Stomach smooth muscle (tissue), 2 donors: ENCODE data around the gene S100A14.
"Not testable (repeated sequence)": the region's sequence is repeated elsewhere in the genome, so short reads cannot be mapped to it uniquely, and the experiment has no call there.

Experiments
- H3K27ac ChIP-seq: one replicate; pipeline ENCODE4 v1.7.0; 2013; ENCODE audit warnings: mild to moderate bottlenecking, low read length, inconsistent platforms
- H3K27me3 ChIP-seq, 2 donors: one replicate each; pipeline ENCODE4 v1.7.0; 2013; ENCODE audit warnings: low read length in 2 of 2; ENCODE audit not compliant: insufficient read depth in 2 of 2, control insufficient read depth in 1 of 2
- H3K36me3 ChIP-seq, 2 donors: one replicate each; pipeline ENCODE4 v1.7.0; 2013; ENCODE audit warnings: low read length in 2 of 2; ENCODE audit not compliant: control insufficient read depth in 2 of 2, insufficient read depth in 2 of 2
- H3K4me1 ChIP-seq: one replicate; pipeline ENCODE4 v1.7.0; 2013; ENCODE audit warnings: low read length; ENCODE audit not compliant: control insufficient read depth, insufficient read depth
- H3K4me3 ChIP-seq, 2 donors: one replicate each; pipeline ENCODE4 v1.7.0; 2013; ENCODE audit warnings: low read length in 2 of 2
- H3K9ac ChIP-seq, 2 donors: one replicate each; pipeline ENCODE4 v1.7.0; 2013; ENCODE audit warnings: low read length in 2 of 2, mild to moderate bottlenecking in 1 of 2
- H3K9me3 ChIP-seq, 2 donors: one replicate each; pipeline ENCODE4 v1.7.0; 2013; ENCODE audit warnings: low read length in 2 of 2; ENCODE audit not compliant: control insufficient read depth in 2 of 2
- donor health status: healthy.
- donor health status: Pancreatic carcinoma.

The S100A14 gene

DNA sequence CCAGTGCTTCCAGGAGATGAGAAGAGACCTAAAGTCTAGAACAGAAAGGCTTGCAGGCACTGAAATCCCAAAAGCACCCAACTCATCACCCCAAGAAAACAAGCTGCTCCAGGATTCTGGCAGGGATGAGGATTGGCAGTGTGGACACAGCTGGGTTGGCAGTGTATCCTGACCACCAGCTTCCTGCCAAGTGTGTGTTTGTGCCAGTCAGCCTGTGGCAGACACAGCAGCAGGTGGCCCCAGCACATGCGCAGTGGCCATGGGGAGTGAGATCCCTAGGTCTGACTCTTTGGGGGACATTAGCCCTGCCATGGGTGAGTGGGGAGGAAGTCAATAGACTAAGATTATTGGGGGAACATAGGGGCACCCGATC, 33.7 kb upstream of the S100A14 start:
- H3K4me3 ChIP-seq, result no peak overlapping the region

DNA sequence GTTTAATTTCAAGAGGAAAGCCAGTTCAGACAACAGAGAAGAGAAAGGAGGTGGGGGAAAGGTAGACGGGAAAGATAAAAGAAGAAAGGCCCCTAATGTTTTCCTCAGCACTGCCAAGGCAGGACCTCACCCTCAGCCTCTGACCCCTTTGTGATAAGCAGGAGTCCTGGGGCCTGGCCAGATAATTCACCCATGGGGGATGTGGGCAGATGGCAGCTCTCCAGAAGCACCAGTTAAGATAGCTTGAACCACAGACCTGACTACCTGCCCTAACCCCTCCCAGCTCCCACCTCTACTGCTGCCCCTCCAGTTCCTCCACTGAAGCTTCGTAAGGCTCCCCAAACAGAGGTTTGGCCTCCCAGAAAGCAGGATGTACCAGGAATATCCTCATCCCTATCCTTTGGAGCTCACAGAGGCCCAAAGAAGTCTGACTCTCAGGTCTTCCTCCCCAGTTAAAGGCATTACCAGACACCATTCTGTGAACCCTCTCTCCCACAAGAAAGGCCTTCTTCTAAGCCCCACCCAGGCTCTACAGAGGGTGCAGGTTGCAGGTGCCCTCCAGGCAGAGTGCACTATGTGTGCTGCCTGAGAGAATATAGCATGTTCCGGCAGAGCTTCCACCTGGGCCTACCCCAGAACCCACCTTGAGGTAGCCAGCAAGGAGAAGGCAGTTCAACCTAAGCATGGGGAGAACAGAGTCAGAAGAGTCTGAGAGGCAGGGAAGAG, 33.2 kb upstream of the S100A14 start:
- Histone ChIP-seq H3K4me3 (no peak overlapping the region), H3K4me1 (peaks cover 13% of the 10 kb centered on the region), H3K36me3 (peaks cover 12% of the 10 kb centered on the region in 2 donors), H3K27me3 (no peaks in the 10 kb centered on the region), H3K9me3 (no peaks in the 10 kb centered on the region), H3K9ac (peak overlapping the region in 1 of 2 donors; percentile 4), H3K27ac (no peak overlapping the region)

More for the DNA sequence above, 33.7 kb upstream of the S100A14 start:
- peaks cover 13% of the 10 kb centered on the region for H3K4me1 ChIP-seq
- H3K27ac ChIP-seq, result no peak overlapping the region
- no peaks in the 10 kb centered on the region for H3K9me3 ChIP-seq
- peaks cover 10% of the 10 kb centered on the region in 2 donors for H3K36me3 ChIP-seq
- H3K27me3 ChIP-seq, result no peaks in the 10 kb centered on the region
- peak overlapping the region in 1 of 2 donors; percentile 4 for H3K9ac ChIP-seq

DNA sequence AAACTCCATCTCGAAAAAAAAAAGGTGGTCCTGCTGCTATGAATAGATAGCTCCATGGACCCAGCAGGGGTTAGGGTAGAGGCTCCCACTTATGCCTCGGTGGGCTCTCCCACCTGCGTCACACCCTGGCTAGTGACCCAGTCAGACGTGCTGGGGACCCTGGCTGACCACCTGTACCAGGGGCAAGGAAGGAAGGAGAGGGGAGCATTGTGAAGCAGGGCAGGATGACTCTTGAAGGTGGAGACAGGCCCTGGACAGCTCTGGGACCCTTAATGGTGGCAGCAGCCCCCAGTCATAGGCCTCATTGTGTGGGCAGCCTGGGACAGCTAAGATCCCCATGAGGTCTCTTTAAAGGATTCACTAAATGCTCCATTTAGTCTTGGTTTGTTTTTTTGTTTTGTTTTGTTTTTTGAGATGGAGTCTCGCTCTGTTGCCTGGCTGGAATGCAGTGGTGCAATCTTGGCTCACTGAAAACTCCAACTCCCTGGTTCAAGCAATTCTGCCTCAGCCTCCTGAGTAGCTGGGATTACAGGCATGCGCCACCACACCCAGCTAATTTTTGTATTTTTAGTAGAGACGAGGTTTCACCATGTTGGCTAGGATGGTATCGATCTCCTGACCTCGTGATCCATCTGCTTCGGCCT, 32.0 kb upstream of the S100A14 start:
- Histone ChIP-seq H3K9me3 (no peaks in the 10 kb centered on the region), H3K36me3 (peaks cover 16 to 20% of the 10 kb centered on the region in 2 donors), H3K4me3 (no peak overlapping the region), H3K27ac (no peak overlapping the region), H3K27me3 (no peaks in the 10 kb centered on the region), H3K4me1 (peaks cover 13% of the 10 kb centered on the region), H3K9ac (no peak overlapping the region)

DNA sequence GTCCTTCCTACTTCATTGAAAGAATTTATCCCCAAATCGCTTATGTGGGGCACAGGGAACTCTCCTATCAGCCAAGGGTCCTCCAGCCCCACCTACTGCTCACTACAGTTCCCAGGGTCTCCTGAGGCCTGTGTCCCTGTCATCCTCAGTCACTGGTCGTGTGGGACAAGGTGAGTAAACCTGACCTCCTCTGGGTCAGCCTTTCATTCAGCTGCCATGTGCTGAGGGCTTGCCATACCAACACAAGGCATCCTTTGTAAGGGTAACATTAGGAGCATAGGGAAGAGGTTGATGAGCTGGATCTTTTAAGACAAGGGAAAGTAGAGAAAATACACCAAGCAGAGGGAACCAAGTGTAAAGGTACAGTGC, 31.2 kb upstream of the S100A14 start:
- Histone ChIP-seq H3K4me3 (no peak overlapping the region), H3K9me3 (no peaks in the 10 kb centered on the region), H3K27me3 (no peaks in the 10 kb centered on the region), H3K4me1 (peaks cover 11% of the 10 kb centered on the region), H3K9ac (no peak overlapping the region), H3K36me3 (peaks cover 24 to 26% of the 10 kb centered on the region in 2 donors), H3K27ac (no peak overlapping the region)

DNA sequence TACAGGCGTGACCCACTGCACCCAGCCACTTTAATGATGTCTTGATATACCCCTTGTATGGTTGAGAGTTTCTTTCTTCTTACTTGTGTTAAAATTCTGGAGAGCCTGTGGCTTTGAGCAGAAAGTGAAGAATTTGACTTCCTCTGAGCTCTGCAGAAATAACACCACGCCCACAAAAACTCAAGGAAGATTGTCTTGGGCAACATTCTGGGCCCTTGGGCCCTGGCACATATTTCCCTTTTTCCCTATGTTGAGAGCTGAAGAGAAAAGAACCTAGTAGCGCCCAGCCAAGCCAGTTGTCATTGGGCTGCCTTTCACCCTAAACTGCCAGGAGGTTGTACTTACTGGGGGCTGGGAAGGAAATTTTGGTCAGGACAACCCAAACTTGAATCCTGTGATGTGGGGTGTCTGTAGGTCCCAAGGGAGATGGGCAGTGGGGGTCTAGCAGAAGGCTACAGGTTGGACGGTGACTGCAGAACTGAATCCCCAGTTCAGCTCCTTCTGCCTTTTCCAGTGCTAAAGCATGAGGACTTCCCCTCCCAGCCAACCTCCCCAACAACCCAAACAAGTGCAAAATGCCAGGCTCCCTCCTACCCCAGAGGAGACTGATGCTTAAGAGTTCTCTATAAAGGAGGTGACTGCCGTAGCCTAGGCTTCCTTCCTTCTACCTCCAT, 30.7 kb upstream of the S100A14 start:
- no peaks in the 10 kb centered on the region for H3K27me3 ChIP-seq
- no peak overlapping the region for H3K9ac ChIP-seq
- no peak overlapping the region for H3K27ac ChIP-seq
- H3K9me3 ChIP-seq, result no peaks in the 10 kb centered on the region
- H3K36me3 ChIP-seq, result peaks cover 29 to 31% of the 10 kb centered on the region in 2 donors
- no peak overlapping the region for H3K4me3 ChIP-seq
- peaks cover 11% of the 10 kb centered on the region for H3K4me1 ChIP-seq

DNA sequence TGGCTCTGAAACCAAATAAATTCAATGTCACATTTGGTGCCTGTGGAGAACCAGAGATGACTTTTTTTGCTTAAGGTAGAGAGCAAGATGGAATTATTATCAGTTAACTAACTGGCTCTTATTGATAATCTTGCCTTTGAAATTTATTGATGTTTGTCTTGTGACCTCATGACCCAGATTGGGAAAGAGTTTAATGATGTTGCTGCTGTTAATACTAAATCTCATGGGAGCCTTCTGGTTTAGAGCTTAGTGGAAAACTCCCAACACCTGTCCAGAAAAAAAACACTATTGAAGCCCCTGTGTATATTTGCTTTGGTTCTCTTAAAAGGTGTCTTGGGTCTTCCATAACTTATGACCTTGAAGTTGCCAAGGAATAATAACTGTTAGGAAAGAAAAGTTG, 27.7 kb upstream of the S100A14 start:
- Histone ChIP-seq H3K27me3 (no peaks in the 10 kb centered on the region), H3K9me3 (no peaks in the 10 kb centered on the region), H3K9ac (no peak overlapping the region), H3K36me3 (peaks cover 45 to 52% of the 10 kb centered on the region in 2 donors), H3K4me3 (no peak overlapping the region), H3K27ac (no peak overlapping the region), H3K4me1 (peaks cover 6% of the 10 kb centered on the region)

DNA sequence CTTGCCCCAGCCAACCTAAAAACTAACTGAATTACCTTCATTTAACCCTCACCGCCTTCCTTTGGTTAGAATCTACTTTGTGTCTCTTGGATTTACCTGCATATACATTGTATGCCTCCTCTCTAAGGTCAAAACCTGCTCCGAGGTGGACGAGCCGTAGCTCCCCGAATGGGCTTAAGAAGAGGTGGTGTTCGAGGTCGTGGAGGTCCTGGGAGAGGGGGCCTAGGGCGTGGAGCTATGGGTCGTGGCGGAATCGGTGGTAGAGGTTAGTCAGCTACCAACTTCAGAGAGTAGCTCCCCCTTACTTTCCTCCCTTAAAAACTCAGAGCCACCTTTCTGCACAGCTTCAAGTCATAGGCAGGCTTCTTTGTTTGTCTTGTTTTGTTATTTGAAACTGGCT, 27.0 kb upstream of the S100A14 start:
- Histone ChIP-seq H3K36me3 (peaks cover 51 to 57% of the 10 kb centered on the region in 2 donors), H3K27me3 (no peaks in the 10 kb centered on the region), H3K27ac (no peak overlapping the region), H3K9me3 (no peaks in the 10 kb centered on the region), H3K4me3 (no peak overlapping the region), H3K4me1 (peaks cover 6% of the 10 kb centered on the region), H3K9ac (no peak overlapping the region)

DNA sequence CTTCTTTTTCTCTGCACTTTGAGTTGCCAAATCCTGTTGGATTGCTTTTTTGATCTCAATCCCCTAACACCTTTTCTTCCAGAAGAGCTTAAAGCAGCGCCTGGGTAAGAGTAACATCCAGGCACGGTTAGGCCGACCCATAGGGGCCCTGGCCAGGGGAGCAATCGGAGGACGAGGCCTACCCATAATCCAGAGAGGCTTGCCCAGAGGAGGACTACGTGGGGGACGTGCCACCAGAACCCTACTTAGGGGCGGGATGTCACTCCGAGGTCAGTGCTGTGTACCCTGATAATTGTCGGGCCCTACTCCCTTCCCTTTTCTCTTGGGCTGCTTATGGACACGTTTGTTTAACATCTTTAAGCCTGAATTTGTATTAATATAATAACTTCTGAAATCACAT, 26.0 kb upstream of the S100A14 start:
- Histone ChIP-seq H3K4me1 (peaks cover 8% of the 10 kb centered on the region), H3K4me3 (no peak overlapping the region), H3K27ac (no peak overlapping the region), H3K36me3 (peaks cover 59 to 66% of the 10 kb centered on the region in 2 donors), H3K27me3 (no peaks in the 10 kb centered on the region), H3K9me3 (no peaks in the 10 kb centered on the region), H3K9ac (no peak overlapping the region)

DNA sequence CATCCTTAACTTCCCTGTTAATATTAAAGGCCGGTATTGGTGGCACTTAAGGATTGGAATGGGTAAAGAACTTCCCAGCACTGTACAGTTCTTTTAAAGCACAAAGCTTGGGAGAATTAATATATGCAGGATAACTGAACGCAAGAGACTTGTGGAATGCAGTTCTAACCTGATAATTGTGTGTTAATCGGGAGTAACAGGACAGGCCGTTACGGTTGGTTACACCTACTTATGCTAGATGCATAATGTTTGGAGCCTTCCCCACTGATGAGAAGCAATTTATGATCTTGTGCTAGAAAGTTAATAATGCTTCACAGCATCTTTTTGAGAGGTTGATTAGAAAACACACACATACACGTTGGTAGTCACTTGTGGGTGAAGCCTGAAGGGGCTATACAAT, 24.7 kb upstream of the S100A14 start:
- H3K9ac ChIP-seq, result no peak overlapping the region
- no peaks in the 10 kb centered on the region for H3K27me3 ChIP-seq
- peaks cover 18% of the 10 kb centered on the region for H3K4me1 ChIP-seq
- no peak overlapping the region for H3K4me3 ChIP-seq
- no peak overlapping the region for H3K27ac ChIP-seq
- H3K36me3 ChIP-seq, result peaks cover 66 to 75% of the 10 kb centered on the region in 2 donors
- no peaks in the 10 kb centered on the region for H3K9me3 ChIP-seq

DNA sequence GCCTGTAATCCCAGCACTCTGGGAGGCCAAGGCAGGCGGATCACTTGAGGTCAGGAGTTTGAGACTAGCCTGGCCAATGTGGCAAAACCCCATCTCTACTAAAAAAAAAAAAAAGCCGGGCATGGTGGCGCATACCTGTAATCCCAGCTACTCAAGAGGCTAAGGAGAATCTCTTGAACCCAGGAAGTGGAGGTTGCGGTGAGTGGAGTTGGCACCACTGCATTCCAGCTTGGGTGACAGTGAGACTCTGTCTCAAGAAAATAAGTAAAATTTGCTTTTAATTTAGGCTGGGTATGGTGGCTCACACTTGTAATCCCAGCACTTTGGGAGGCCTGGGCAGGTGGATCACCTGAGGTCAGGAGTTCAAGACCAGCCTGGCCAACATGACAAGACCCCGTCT, 24.1 kb upstream of the S100A14 start:
- not testable (repeated sequence) for H3K4me3 ChIP-seq, H3K9me3 ChIP-seq, H3K9ac ChIP-seq, H3K27ac ChIP-seq, H3K27me3 ChIP-seq
- Histone ChIP-seq H3K4me1 (peaks cover 25% of the 10 kb centered on the region), H3K36me3 (peaks cover 59 to 69% of the 10 kb centered on the region in 2 donors)

DNA sequence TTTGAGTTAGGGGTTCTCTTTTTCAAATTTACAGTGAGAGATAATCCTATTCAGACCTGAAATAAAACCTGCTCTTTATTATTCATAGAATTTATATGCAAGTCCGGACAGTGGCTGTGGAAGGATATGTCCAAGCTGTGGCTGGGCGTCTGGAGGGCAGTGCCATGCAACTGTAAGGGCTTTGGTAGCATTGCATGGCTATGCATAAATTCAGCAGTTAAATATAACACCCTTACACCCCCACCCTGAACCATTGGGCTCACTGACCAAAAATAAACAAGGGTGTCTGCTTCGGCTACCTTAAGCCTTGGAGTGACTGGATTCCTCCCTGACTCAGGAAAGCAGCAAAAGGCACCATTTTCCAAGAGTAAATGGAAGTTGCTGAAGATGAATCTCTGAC, 23.2 kb upstream of the S100A14 start:
- Histone ChIP-seq H3K9me3 (no peaks in the 10 kb centered on the region), H3K27me3 (no peaks in the 10 kb centered on the region), H3K4me3 (no peak overlapping the region), H3K9ac (no peak overlapping the region), H3K4me1 (peaks cover 26% of the 10 kb centered on the region), H3K27ac (no peak overlapping the region), H3K36me3 (peaks cover 54 to 62% of the 10 kb centered on the region in 2 donors)
